ENCODE measurements around the gene CTDNEP1. TPM values are rescaled to one million over a fixed set of nuclear protein-coding genes. Genes with fewer than 3 reads are reported as not detected.
A peak's percentile ranks its signal among the peaks of the same experiment; 100 is the strongest.
"Not testable (repeated sequence)": the region's sequence is repeated elsewhere in the genome, so short reads cannot be mapped to it uniquely, and the experiment has no call there.

The CTDNEP1 gene
- total and polyA plus RNA-seq, 12 donors, result 30.3 to 177 (median 105) TPM

DNA sequence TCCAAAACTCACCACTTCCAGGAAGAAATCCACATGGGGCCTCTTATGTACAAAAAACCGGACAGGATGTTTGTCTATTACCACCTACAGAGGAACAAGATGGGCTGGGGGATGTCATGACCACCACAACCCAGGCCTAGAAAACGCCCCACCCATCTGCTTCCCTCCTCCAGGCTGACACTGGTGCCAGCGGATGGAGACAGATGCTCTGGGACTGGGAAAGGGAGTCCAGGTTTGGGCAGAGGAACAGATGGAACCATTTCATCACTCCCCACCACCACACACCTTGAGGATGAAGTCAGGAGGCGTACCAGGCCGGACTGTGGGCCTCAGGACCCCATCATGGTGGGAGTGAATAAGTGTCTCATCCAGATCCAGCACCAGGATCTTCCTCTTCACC lies 4.8 kb downstream of the CTDNEP1 start:
- 89 to 98% (median 97%) methylated on average over 4 to 5 of the region's 5 CpGs for WGBS, 4 donors
- Histone ChIP-seq H3K4me1 (replicated peaks in 1 of 2) (peaks cover 21 to 29% of the 10 kb centered on the region in 2 donors), H3K27me3 (no peaks in the 10 kb centered on the region), H3K36me3 (replicated peaks in 1 of 2) (peaks cover 0 to 36% of the 10 kb centered on the region in 2 donors), H3K27ac (no peak overlapping the region), H3K9me3 (replicated peaks in 1 of 3) (no peaks in the 10 kb centered on the region), H3K4me3 (no peak overlapping the region)
- no peak for DNase-seq
- TF ChIP-seq, protein P1, sequence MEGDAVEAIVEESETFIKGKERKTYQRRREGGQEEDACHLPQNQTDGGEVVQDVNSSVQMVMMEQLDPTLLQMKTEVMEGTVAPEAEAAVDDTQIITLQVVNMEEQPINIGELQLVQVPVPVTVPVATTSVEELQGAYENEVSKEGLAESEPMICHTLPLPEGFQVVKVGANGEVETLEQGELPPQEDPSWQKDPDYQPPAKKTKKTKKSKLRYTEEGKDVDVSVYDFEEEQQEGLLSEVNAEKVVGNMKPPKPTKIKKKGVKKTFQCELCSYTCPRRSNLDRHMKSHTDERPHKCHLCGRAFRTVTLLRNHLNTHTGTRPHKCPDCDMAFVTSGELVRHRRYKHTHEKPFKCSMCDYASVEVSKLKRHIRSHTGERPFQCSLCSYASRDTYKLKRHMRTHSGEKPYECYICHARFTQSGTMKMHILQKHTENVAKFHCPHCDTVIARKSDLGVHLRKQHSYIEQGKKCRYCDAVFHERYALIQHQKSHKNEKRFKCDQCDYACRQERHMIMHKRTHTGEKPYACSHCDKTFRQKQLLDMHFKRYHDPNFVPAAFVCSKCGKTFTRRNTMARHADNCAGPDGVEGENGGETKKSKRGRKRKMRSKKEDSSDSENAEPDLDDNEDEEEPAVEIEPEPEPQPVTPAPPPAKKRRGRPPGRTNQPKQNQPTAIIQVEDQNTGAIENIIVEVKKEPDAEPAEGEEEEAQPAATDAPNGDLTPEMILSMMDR (IDR thresholded peaks at IDR 0.05), result no peak
- no peak for TF ChIP-seq POLR2A (IDR thresholded peaks at IDR 0.05)
- intact Hi-C loops (cut with DNase I), result no loop called here

DNA sequence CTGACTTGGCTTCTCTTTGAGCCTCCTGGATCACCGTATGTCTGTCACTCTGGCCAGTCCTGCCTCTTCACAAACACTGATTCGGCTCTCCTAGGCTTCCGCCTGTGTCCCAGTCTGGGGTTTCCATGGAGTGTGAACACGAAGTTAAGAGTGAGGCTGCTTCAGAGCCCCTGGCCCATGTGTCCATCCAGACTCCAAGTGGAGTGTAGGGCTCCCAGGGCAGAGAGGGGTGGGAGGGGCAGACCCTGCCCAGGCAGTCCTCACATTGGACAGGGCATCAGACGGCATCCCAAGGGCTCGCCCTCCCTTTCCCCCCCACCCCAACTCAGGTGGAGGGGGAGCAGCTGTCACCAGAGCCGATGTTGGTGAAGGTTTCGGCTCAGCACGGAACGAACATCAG lies 7.7 kb downstream of the CTDNEP1 start:
- peak overlapping the region in 4 of 5 donors; percentile 87 to 100 (median 95) for H3K27ac ChIP-seq
- DNase-seq, result peak in 1 of 7 donors; percentile 33
- H3K4me3 ChIP-seq, result peak overlapping the region in 1 of 4 donors; percentile 92
- H3K4me1 ChIP-seq (replicated peaks in 1 of 2), result peaks cover 21 to 26% of the 10 kb centered on the region in 2 donors
- H3K27me3 ChIP-seq; H3K9me3 ChIP-seq (replicated peaks in 1 of 3); intact Hi-C loops (cut with DNase I): not testable (repeated sequence)
- H3K36me3 ChIP-seq (replicated peaks in 1 of 2), result peaks cover 0 to 45% of the 10 kb centered on the region in 2 donors
- 65 to 77% (median 74%) methylated on average over 7 to 10 of the region's 10 CpGs for WGBS, 4 donors

DNA sequence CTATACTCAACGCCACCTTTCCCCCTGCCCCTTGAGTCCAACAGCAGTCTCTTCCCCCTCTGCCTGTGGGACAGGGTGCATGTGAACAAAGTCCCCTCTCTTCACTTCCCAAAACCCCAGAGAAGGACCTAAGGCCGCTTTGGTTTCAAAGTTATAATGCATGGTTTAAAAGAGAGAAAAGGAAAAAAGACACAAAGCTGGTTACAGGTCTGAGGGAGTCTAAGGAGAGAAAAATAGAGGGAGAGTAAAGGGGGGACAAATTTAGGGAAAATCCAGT lies 8.1 kb downstream of the CTDNEP1 start:
- intact Hi-C loops (cut with DNase I), result no loop called here
- Histone ChIP-seq H3K36me3 (replicated peaks in 1 of 2) (peaks cover 0 to 45% of the 10 kb centered on the region in 2 donors), H3K27ac (peak overlapping the region; percentile 87 to 100 (median 95)), H3K27me3 (no peaks in the 10 kb centered on the region), H3K9me3 (replicated peaks in 1 of 3) (no peaks in the 10 kb centered on the region), H3K4me3 (peak overlapping the region in 3 of 4 donors; percentile 29 to 92 (median 47)), H3K4me1 (replicated peaks in 1 of 2) (peaks cover 18 to 23% of the 10 kb centered on the region in 2 donors)
- TF ChIP-seq, protein P1 (IDR thresholded peaks at IDR 0.05), result peak in 1 of 6 experiments; percentile 20
- TF ChIP-seq POLR2A (IDR thresholded peaks at IDR 0.05), result no peak
- WGBS, 4 donors, result 16 to 38% (median 25%) methylated on average over 2 of the region's 2 CpGs
- DNase-seq, result no peak

DNA sequence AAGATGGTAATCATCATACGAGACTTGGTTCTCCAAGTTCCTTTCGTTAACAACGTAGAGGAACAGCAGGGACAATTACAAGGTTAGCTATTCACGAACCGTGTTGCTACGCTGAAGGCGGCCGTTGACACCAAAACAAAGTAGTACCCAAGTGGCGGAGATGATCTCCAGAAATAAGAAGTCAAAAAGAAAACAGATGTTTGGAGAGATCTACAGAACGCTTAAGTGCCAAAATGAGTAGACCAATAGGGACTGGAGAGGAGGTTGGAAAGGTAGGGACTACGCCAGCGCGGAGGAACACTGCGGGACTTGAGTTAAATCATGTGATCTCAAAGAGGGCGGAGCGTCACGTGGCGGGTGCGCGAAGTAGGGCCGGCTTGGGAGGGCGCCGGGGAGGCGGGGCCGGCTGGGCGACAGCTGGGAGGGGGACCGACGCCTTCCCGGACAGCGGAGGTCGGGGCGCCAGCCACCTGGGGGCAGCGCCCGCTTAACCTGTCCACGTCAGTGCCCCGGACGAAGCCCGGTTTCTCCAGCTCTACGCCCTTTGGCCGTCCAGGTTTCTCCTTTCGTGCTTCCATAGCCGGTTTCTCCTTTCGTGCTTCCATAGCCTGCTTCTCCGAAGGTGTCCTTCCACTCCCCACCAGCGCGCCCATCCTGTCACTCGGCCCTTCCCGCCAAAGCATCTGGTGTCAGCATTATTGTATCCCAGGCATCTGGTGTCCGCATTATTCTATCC lies 8.6 kb downstream of the CTDNEP1 start:
- Histone ChIP-seq H3K27ac (peak overlapping the region; percentile 87 to 100 (median 95)), H3K9me3 (replicated peaks in 1 of 3) (no peaks in the 10 kb centered on the region), H3K4me1 (replicated peaks in 1 of 2) (peaks cover 18 to 23% of the 10 kb centered on the region in 2 donors), H3K27me3 (no peaks in the 10 kb centered on the region), H3K4me3 (peak overlapping the region in 3 of 4 donors; percentile 29 to 92 (median 47)), H3K36me3 (replicated peaks in 1 of 2) (peaks cover 0 to 45% of the 10 kb centered on the region in 2 donors)
- intact Hi-C loops (cut with DNase I), result no loop called here
- WGBS, 4 donors, result 1% methylated on average over 34 to 49 of the region's 49 CpGs
- peak; percentile 97 to 99 (median 97) for DNase-seq
- TF ChIP-seq, protein P1 (IDR thresholded peaks at IDR 0.05), result peak in 1 of 6 experiments; percentile 17
- TF ChIP-seq POLR2A (IDR thresholded peaks at IDR 0.05), result peak; percentile 18 to 74
